OCI-LY3 (cell line): ENCODE results near the gene ZNF644.
"Not testable (repeated sequence)": the region's sequence is repeated elsewhere in the genome, so short reads cannot be mapped to it uniquely, and the experiment has no call there.

Experiments used
- H2AFZ ChIP-seq: fragments of 200-600, 300-600 bp; shearing (Covaris generic); 2 replicates; pipeline ENCODE4 v1.6.0; 2014; ENCODE audit warnings: antibody characterized with exemption, low read depth, low read length
- H3K27ac ChIP-seq: fragments of 200-600, 300-600 bp; sonication (generic); 2 replicates; pipeline ENCODE4 v1.5.1; 2014; ENCODE audit warnings: mild to moderate bottlenecking, low read length, moderate library complexity, mixed read lengths
- H3K27me3 ChIP-seq: fragments of 200-600, 300-600 bp; sonication (generic); 2 replicates; pipeline ENCODE4 v1.6.1; 2014; ENCODE audit warnings: low read depth, low read length, mixed read lengths
- H3K36me3 ChIP-seq: fragments of 200-600, 300-600 bp; sonication (generic); replicated peaks from 2 replicates; pipeline ENCODE3; 2014; ENCODE audit warnings: low read depth, low read length, mixed read lengths
- H3K4me1 ChIP-seq: fragments of 300-600, 200-600 bp; sonication (generic); 2 replicates; pipeline ENCODE4 v1.6.1; 2014; ENCODE audit warnings: low read length, mixed read lengths
- H3K4me2 ChIP-seq: fragments of 200-600, 300-600 bp; sonication (generic); 2 replicates; pipeline ENCODE4 v1.6.1; 2014; ENCODE audit warnings: low read length, mixed read lengths
- H3K4me3 ChIP-seq: fragments of 300-600, 200-600 bp; sonication (generic); 2 replicates; pipeline ENCODE4 v1.5.1; 2014; ENCODE audit warnings: antibody characterized with exemption, mild to moderate bottlenecking, low read length, moderate library complexity
- H3K79me2 ChIP-seq: fragments of 300-600, 200-600 bp; shearing (Covaris generic); 2 replicates; pipeline ENCODE4 v1.6.1; 2014; ENCODE audit warnings: mild to moderate bottlenecking, low read length, mixed read lengths
- H3K9ac ChIP-seq: fragments of 300-600, 200-600 bp; shearing (Covaris generic); 2 replicates; pipeline ENCODE4 v1.6.0; 2014; ENCODE audit warnings: mild to moderate bottlenecking, low read length, moderate library complexity
- H3K9me3 ChIP-seq: fragments of 200-600, 300-600 bp; shearing (Covaris generic); 2 replicates; pipeline ENCODE4 v1.6.1; 2014; ENCODE audit warnings: low read length, mixed read lengths; ENCODE audit not compliant: insufficient read depth
- H4K20me1 ChIP-seq: fragments of 200-600, 300-600 bp; sonication (generic); 2 replicates; pipeline ENCODE4 v1.6.1; 2016; ENCODE audit warnings: low read length, mixed read lengths; ENCODE audit not compliant: insufficient read depth
- CTCF ChIP-seq: fragments of 200-600, 300-600 bp; sonication (generic); IDR thresholded peaks from 2 replicates; pipeline ENCODE4 v1.5.1; 2014; ENCODE audit warnings: antibody characterized with exemption, low read length, low read depth
- EZH2phosphoT487 ChIP-seq: fragments of 200-600 bp; shearing (Covaris generic); IDR thresholded peaks from 2 replicates; pipeline ENCODE4 v1.6.1; 2018; ENCODE audit warnings: antibody characterized with exemption, mixed run types, low read depth

The ZNF644 gene

GRCh38 chr1:90936061-90936460 lies 85.8 kb downstream of the ZNF644 start:
- no peak overlapping the region for H3K4me3 ChIP-seq
- H4K20me1 ChIP-seq = peaks cover 13% of the 10 kb centered on the region
- H3K79me2 ChIP-seq = peaks cover 59% of the 10 kb centered on the region
- peaks cover 50% of the 10 kb centered on the region for H3K36me3 ChIP-seq
- H3K27ac ChIP-seq = no peak overlapping the region
- H3K9me3 ChIP-seq = no peaks in the 10 kb centered on the region
- H3K9ac ChIP-seq = no peak overlapping the region
- H3K4me2 ChIP-seq = no peak overlapping the region
- no peaks in the 10 kb centered on the region for H3K4me1 ChIP-seq
- no peak overlapping the region for H2AFZ ChIP-seq
- H3K27me3 ChIP-seq = no peaks in the 10 kb centered on the region
- TF ChIP-seq CTCF = no peak
- no peak for TF ChIP-seq EZH2phosphoT487

- not testable (repeated sequence) for H2AFZ ChIP-seq, H3K4me3 ChIP-seq, H3K27ac ChIP-seq, H3K36me3 ChIP-seq, H3K4me1 ChIP-seq, H3K4me2 ChIP-seq, H3K27me3 ChIP-seq, H3K9me3 ChIP-seq, H3K9ac ChIP-seq
- Histone ChIP-seq H3K79me2 (peaks cover 80% of the 10 kb centered on the region), H4K20me1 (peaks cover 59% of the 10 kb centered on the region)
Measured at GRCh38 chr1:90928231-90928630, 93.6 kb downstream of the ZNF644 start.

GRCh38 chr1:90927674-90928073 lies 94.2 kb downstream of the ZNF644 start:
- H3K36me3 ChIP-seq, H3K9me3 ChIP-seq, H3K4me2 ChIP-seq, H2AFZ ChIP-seq, H3K27ac ChIP-seq, H3K4me3 ChIP-seq, H3K4me1 ChIP-seq, H3K9ac ChIP-seq, H3K27me3 ChIP-seq: not testable (repeated sequence)
- H3K79me2 ChIP-seq = peaks cover 86% of the 10 kb centered on the region
- peaks cover 65% of the 10 kb centered on the region for H4K20me1 ChIP-seq

- peaks cover 86% of the 10 kb centered on the region for H3K79me2 ChIP-seq
- TF ChIP-seq CTCF = no peak
- TF ChIP-seq EZH2phosphoT487 = no peak
- no peaks in the 10 kb centered on the region for H3K36me3 ChIP-seq
- no peaks in the 10 kb centered on the region for H3K9me3 ChIP-seq
- no peak overlapping the region for H2AFZ ChIP-seq
- H3K4me2 ChIP-seq = no peak overlapping the region
- no peak overlapping the region for H3K27ac ChIP-seq
- H3K4me1 ChIP-seq = peaks cover 4% of the 10 kb centered on the region; the same call in 1 of the 2 replicates
- H3K9ac ChIP-seq = no peak overlapping the region
- no peak overlapping the region for H3K4me3 ChIP-seq
- peaks cover 70% of the 10 kb centered on the region for H4K20me1 ChIP-seq
- H3K27me3 ChIP-seq = no peaks in the 10 kb centered on the region
Measured at GRCh38 chr1:90926971-90927370, 94.9 kb downstream of the ZNF644 start.

- Histone ChIP-seq H2AFZ (no peak overlapping the region), H4K20me1 (peaks cover 70% of the 10 kb centered on the region), H3K36me3 (no peaks in the 10 kb centered on the region), H3K4me1 (peaks cover 4% of the 10 kb centered on the region; the same call in 1 of the 2 replicates), H3K27me3 (no peaks in the 10 kb centered on the region), H3K27ac (no peak overlapping the region), H3K4me3 (no peak overlapping the region), H3K4me2 (no peak overlapping the region), H3K79me2 (peaks cover 85% of the 10 kb centered on the region), H3K9me3 (no peaks in the 10 kb centered on the region), H3K9ac (no peak overlapping the region)
- TF ChIP-seq EZH2phosphoT487 (no peak), CTCF (no peak)
Measured at GRCh38 chr1:90925928-90926869, 95.6 kb downstream of the ZNF644 start.
